Measurements from ENCODE around the gene SQOR.

- TF ChIP-seq CTCF (IDR thresholded peaks at IDR 0.05 in 8 of 11, conservative IDR thresholded peaks at IDR 0.05 in 3 of 11) (no peak), POLR2A (IDR thresholded peaks at IDR 0.05) (no peak)
Measured at GRCh38 chr15:45603881-45604280, 30.9 kb upstream of the SQOR start.

Data from spleen (tissue), 7 donors.